ENCODE measurements around the gene EVX2.

EVX2 gene

DNA sequence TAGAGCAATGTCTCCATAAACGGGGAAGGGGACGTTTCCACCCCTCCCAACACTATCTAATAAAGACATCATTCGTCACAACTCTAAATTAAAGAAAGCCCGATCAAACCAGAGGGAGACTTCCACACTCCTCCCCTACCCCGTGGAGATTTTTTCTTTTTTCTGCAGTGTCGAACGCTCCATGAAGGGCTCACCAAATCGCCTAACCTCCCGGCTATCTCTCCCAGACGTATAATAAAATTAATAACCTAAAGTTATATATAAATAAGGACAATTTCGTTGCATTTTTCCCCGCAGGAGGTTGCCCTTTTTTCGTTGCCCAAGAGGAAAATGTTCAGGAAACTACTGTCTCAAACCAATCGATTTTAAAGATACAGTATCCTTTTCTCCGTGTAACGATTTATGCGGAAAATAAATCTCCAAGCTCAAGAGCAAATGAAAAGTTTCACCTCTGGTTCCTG lies 2.4 kb downstream of the EVX2 start:
- FAIRE-seq (no peak), DNase-seq (ENCODE audit: insufficient read length, low spot score) (no peak)
- no peak for TF ChIP-seq POLR2A (IDR thresholded peaks at IDR 0.05; ENCODE audit: low read depth, low read length)

DNA sequence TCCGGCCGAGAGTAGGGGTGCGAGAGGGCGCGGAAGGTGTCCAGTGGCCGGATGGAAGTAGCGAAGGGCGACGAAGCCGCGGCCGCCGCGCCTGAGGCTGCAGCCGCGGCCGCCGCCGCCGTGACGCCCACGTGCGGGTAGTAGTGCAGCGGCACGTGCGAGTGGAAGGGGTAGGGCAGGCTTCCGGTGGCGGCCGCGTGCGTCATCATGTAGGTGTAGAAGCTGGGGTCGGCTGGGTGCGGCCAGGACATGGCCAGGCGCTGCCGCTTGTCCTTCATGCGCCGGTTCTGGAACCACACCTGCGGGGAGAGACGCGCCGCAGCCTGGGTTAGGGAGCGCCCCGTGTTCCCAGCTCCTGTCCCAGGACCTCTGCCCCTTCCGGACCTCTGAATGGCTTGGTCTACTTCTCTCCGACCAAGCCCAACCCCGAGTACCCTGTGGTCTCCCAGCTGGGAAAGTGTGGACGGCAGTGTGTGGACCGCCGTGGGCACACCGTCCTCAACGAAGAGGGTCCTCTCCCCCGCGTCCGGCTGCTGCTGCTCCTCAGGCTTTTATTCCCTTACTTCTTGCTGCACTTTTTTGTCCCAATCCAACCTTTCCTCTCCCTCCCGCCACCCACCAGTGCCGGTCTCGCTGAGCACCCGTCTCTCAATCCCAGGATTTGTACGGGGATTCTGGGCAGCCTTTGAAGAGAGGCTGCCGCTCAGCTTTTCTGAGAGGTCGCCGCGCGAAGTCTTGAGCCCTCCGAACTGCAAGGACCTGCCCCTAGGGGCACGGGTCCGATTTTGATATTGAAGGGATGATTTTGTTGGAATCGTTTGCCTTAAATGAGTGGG lies 3.0 kb downstream of the EVX2 start:
- FAIRE-seq, result no peak

DNA sequence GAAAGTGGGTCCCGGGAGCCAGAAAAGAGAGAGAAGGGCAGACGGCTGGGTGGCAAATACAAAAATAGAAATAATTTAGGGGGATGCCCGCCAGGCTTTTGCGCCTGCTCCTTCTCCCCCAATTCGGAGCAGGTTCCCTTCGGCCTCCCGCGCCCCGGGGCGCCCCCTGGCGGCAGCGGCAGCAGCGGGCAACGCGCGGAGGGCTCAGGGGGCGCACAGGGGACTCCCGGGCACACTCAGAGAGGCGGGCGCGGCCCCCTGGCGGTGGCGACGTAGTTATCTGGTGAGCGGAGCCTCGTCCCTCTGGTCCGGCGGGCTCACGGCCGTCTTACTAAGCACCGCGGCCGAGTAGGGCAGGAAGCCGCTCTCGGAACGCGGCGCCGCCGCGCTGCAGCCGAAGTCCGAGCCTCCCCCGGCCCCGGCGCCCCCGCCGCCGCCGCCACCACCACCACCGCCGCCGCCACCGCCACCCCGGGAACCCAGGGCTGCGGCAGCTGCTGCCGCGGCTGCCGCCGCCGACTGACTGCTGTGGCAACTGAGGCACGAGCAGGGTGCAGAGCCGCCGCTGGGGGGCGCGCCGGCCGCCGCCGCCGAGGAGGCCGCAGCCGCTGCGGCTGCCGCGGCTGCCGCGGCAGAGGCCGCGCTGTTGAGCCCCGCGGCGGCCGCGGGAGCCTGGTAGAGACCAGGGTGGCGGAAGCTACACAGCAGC lies 3.8 kb downstream of the EVX2 start:
- TF ChIP-seq POLR2A (IDR thresholded peaks at IDR 0.05; ENCODE audit: low read depth, low read length), result no peak
- peak; percentile 90 for DNase-seq (ENCODE audit: insufficient read length, low spot score)
- FAIRE-seq, result no peak

More for the DNA sequence above, 3.0 kb downstream of the EVX2 start:
- no peak for DNase-seq (ENCODE audit: insufficient read length, low spot score)
- no peak for TF ChIP-seq POLR2A (IDR thresholded peaks at IDR 0.05; ENCODE audit: low read depth, low read length)

DNA sequence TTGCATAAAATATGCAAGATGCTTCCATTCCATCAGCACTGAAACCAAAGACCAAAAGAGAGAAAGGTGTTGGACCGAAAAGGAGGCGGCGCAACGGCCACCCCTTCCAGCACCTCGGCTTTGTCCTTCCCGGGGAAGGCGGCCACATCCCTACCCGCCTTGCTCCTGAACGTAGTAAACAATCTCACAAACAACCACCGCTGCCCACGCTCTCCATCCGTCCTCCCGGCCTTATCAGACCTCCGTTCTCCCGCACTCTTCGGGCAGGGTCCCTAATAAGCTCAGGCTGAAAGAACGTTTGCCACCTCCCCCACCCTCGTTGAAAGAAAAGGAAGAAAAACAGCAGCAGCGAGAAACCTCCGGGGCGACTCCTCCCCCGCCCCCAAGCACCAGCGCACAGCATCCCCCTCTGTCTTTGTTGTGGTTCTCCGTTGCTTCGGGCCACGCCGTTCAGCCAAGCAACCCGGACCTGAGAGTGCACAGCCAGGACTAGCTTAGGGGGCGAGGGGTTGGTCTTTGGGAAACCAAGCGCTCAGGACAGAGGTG lies 4.4 kb downstream of the EVX2 start:
- TF ChIP-seq POLR2A (IDR thresholded peaks at IDR 0.05; ENCODE audit: low read depth, low read length), result no peak
- DNase-seq (ENCODE audit: insufficient read length, low spot score) (no peak), FAIRE-seq (no peak)

DNA sequence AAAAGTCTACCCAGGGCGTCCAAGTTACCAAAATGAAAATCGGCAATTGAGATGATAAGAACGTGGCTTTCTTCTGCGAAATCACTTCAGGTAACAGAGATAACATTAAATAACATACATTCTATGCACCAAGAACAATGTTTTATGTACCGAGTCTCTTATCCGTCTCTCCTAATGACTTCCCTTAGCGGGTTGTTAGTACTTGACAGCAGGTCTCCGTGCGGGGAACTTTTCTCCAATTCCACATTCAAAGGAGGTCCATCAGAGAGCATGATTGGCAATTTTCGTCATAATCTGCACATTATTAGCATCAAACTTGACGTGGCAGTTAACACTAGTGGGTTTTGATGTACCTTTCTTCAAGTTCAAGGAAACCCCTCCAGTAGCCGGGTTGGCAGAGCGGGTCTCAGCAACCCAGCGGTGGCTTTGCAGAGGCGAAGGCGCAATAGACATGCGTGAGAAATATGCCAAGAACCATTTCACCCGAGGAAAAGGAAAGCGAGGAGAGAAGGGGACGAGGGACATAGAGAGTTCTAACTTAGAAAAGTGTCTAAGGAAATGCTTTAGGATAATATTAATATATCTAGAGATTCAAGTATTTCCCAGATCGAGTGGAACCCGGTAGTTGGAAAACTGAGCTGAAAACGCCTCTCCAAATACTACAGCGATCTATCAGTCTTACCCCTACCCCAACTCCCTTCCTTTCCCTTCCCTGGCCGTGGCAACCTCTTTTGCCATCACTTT lies 5.0 kb downstream of the EVX2 start:
- DNase-seq (ENCODE audit: insufficient read length, low spot score), result no peak
- no peak for FAIRE-seq
- TF ChIP-seq POLR2A (IDR thresholded peaks at IDR 0.05; ENCODE audit: low read depth, low read length), result no peak

DNA sequence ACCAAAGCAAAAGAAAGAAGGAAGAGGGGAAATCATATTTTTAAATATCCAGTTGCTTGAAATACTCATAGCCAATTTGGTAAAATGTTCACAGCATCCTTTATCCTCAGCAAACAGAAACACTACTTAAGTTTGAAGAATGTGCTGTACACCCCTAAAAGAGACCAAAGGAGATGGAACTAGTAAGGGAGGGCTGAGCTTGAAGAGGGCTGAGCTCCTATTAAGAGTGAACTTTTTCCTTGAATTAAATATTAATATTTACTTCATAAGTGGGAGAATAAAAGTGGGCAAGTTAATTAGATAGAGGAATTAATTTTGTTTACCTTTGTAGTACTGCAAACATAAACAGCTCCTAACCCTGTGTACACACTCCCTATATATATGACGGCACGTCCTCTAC lies 7.0 kb downstream of the EVX2 start:
- no peak for FAIRE-seq
- DNase-seq (ENCODE audit: insufficient read length, low spot score), result no peak
- no peak for TF ChIP-seq POLR2A (IDR thresholded peaks at IDR 0.05; ENCODE audit: low read depth, low read length)

DNA sequence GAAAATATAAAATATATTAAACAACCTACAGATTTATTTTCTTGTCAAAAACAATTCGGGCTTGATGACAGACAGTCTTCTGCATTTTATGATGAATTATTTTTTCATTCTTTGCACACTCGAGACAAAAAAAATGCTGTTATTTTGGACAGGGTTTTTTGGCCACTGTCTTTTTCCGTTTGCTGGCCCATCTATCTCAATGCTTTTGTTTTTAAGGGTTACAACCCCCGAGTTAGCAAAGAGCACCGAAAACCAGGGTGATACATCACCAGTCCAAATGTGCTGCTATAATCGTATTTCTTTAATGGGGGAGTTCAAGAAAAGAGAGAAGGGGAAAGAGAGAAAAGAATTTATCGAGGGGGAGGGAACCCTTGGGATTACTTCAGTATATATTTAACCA lies 7.7 kb downstream of the EVX2 start:
- no peak for TF ChIP-seq POLR2A (IDR thresholded peaks at IDR 0.05; ENCODE audit: low read depth, low read length)
- DNase-seq (ENCODE audit: insufficient read length, low spot score) (no peak), FAIRE-seq (no peak)

DNA sequence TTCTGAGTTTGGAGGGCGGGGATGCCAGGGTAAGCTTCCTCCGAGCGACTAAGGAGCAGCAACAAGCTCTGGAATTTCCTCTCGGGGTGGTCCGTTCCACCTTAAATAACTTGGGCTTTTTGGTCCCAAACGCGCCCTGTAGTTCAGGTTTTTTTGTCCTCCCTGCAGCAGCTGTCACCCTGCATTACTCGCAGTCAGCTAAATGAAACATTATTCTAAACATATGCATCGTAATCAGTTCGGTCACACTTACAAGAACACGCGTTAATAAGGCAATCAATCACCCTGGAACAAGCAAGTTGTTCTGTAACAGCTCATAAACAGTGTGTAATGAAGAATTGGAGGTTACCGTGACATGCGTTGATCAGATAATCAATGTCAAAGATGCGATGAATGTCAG lies 8.3 kb downstream of the EVX2 start:
- FAIRE-seq (no peak), DNase-seq (ENCODE audit: insufficient read length, low spot score) (no peak)
- TF ChIP-seq POLR2A (IDR thresholded peaks at IDR 0.05; ENCODE audit: low read depth, low read length), result no peak

DNA sequence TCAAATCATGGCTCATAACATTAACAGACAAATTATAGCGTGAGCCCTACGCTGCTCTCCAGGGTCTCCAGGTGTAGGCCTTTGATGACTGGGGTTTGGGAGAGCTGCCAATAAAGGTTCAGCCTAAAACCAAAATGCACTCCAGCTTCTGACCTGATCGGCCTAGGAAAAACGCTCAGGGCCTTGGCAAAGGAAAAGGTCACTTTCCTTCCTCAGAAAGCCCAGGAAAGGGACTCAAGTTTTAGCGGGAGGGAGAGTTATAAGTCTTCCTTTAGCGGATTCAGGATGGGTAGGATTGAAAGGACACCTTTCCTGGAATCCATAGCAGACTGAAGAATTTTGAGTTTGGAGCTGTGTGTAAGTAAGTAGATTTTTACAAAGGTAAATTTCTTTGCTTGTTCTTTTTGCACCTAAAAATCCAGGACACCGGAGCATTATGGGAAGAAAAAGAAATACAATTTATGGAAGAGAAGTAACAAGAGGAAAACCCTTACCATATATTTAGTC lies 8.8 kb downstream of the EVX2 start:
- FAIRE-seq (no peak), DNase-seq (ENCODE audit: insufficient read length, low spot score) (no peak)
- TF ChIP-seq POLR2A (IDR thresholded peaks at IDR 0.05; ENCODE audit: low read depth, low read length), result no peak

- no peak for TF ChIP-seq POLR2A (IDR thresholded peaks at IDR 0.05; ENCODE audit: low read depth, low read length)
- DNase-seq (ENCODE audit: insufficient read length, low spot score), result no peak
- FAIRE-seq, result no peak
These were observed 10.5 kb downstream of the EVX2 start for GRCh38 chr2:176072951-176073904.

GRCh38 chr2:176072292-176072669 lies 11.5 kb downstream of the EVX2 start:
- DNase-seq (ENCODE audit: insufficient read length, low spot score) (no peak), FAIRE-seq (no peak)
- TF ChIP-seq POLR2A (IDR thresholded peaks at IDR 0.05; ENCODE audit: low read depth, low read length), result no peak

- FAIRE-seq (no peak), DNase-seq (ENCODE audit: insufficient read length, low spot score) (no peak)
- no peak for TF ChIP-seq POLR2A (IDR thresholded peaks at IDR 0.05; ENCODE audit: low read depth, low read length)
These were observed 12.2 kb downstream of the EVX2 start for GRCh38 chr2:176071330-176072291.
